Mucosa of descending colon (tissue), 3 donors: ENCODE results near the gene SUN3. TPM values are rescaled to one million over a fixed set of nuclear protein-coding genes. Genes with fewer than 3 reads are reported as not detected.
"Not testable (repeated sequence)": the region's sequence is repeated elsewhere in the genome, so short reads cannot be mapped to it uniquely, and the experiment has no call there.

Experiments used
- ATAC-seq: fragments of 200-7000 bp; cut with Tn5 transposase; one replicate; pipeline ENCODE4 v1.9.1; 2020; ENCODE audit warnings: mild to moderate bottlenecking, moderate library complexity
- DNase-seq, 3 donors: peaks; one replicate each; pipeline ENCODE4 v3.0.0-alpha.2; 2020
- H3K36me3 ChIP-seq: fragments of 200-600 bp; one replicate; pipeline ENCODE4 v1.8.0; 2021; ENCODE audit warnings: low read depth, mild to moderate bottlenecking
- H3K4me1 ChIP-seq: fragments of 200-600 bp; one replicate; pipeline ENCODE4 v1.8.0; 2021; ENCODE audit warnings: low read depth, mild to moderate bottlenecking
- H3K4me3 ChIP-seq: fragments of 200-600 bp; one replicate; pipeline ENCODE4 v1.8.0; 2021; ENCODE audit warnings: mild to moderate bottlenecking
- H3K9me3 ChIP-seq: fragments of 200-600 bp; one replicate; pipeline ENCODE4 v1.8.0; 2021; ENCODE audit warnings: mild to moderate bottlenecking
- intact Hi-C, 2 donors: fragments of 100-400 bp; cut with DNase I in 1 of 2; cut with micrococcal nuclease in 1 of 2; formaldehyde crosslinking; loops; one replicate each; pipeline versions ENCODE4 v1.11.0 to v1.11.1; 2022; cut with DNase I, micrococcal nuclease
- total RNA-seq, 3 donors: library from RNA; stranded (reverse); fragmentation: NEBNext Ultra II Directional in 2 of 3; extraction: Animal tissue kit (Norgen Biotek cat#: 25700) in 2 of 3; gene quantifications; one replicate each; pipeline versions ENCODE4 v1.2.1 to v1.2.4, GENCODE V29; 2021 to 2023
- TF ChIP-seq, protein P1 (sequence below): fragments of 200-600 bp; IDR thresholded peaks from one replicate; pipeline ENCODE4 v1.8.0; 2022; ENCODE audit warnings: antibody characterized with exemption, mild to moderate bottlenecking
- donor health status: DM: no; HTN: no; CAD: no; lungs with moderate emphysema.
- donor health status: DM: no; HTN: no; CAD: no.
- donor health status: DM: no; HTN: yes; CAD: no.

Gene SUN3
- total RNA-seq, 3 donors from 2014 or later: 0.31 TPM; not detected in 2

GRCh38 chr7:47943676-47944474 is 85.0 kb downstream of the SUN3 start:
- intact Hi-C loops: loop anchor here in 1 of 2 donors (2.0 kb wide), 1 partner anchor 167 kb away; no protein-coding TSS in a partner anchor
- Histone ChIP-seq H3K4me3 (no peak overlapping the region), H3K36me3 (no peaks in the 10 kb centered on the region), H3K4me1 (peaks cover 18% of the 10 kb centered on the region), H3K9me3 (no peaks in the 10 kb centered on the region)
- DNase-seq (no peak), ATAC-seq (no peak)
- TF ChIP-seq, protein P1, sequence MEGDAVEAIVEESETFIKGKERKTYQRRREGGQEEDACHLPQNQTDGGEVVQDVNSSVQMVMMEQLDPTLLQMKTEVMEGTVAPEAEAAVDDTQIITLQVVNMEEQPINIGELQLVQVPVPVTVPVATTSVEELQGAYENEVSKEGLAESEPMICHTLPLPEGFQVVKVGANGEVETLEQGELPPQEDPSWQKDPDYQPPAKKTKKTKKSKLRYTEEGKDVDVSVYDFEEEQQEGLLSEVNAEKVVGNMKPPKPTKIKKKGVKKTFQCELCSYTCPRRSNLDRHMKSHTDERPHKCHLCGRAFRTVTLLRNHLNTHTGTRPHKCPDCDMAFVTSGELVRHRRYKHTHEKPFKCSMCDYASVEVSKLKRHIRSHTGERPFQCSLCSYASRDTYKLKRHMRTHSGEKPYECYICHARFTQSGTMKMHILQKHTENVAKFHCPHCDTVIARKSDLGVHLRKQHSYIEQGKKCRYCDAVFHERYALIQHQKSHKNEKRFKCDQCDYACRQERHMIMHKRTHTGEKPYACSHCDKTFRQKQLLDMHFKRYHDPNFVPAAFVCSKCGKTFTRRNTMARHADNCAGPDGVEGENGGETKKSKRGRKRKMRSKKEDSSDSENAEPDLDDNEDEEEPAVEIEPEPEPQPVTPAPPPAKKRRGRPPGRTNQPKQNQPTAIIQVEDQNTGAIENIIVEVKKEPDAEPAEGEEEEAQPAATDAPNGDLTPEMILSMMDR: no peak

GRCh38 chr7:47942651-47943050 is 86.3 kb downstream of the SUN3 start:
- DNase-seq, H3K4me3 ChIP-seq, H3K9me3 ChIP-seq, H3K36me3 ChIP-seq, ATAC-seq, intact Hi-C loops: not testable (repeated sequence)
- H3K4me1 ChIP-seq: peaks cover 20% of the 10 kb centered on the region

GRCh38 chr7:47942132-47942531 is 86.8 kb downstream of the SUN3 start:
- intact Hi-C loops: no loop called here
- no peaks in the 10 kb centered on the region for H3K9me3 ChIP-seq
- no peaks in the 10 kb centered on the region for H3K36me3 ChIP-seq
- TF ChIP-seq, protein P1: no peak
- no peak overlapping the region for H3K4me3 ChIP-seq
- peaks cover 20% of the 10 kb centered on the region for H3K4me1 ChIP-seq
- DNase-seq (no peak), ATAC-seq (no peak)

GRCh38 chr7:47941136-47941844 is 87.6 kb downstream of the SUN3 start:
- TF ChIP-seq, protein P1: no peak
- Histone ChIP-seq H3K36me3 (no peaks in the 10 kb centered on the region), H3K4me3 (no peak overlapping the region), H3K9me3 (no peaks in the 10 kb centered on the region), H3K4me1 (peaks cover 20% of the 10 kb centered on the region)
- DNase-seq: no peak
- intact Hi-C loops: no loop called here
- ATAC-seq: no peak

DNA sequence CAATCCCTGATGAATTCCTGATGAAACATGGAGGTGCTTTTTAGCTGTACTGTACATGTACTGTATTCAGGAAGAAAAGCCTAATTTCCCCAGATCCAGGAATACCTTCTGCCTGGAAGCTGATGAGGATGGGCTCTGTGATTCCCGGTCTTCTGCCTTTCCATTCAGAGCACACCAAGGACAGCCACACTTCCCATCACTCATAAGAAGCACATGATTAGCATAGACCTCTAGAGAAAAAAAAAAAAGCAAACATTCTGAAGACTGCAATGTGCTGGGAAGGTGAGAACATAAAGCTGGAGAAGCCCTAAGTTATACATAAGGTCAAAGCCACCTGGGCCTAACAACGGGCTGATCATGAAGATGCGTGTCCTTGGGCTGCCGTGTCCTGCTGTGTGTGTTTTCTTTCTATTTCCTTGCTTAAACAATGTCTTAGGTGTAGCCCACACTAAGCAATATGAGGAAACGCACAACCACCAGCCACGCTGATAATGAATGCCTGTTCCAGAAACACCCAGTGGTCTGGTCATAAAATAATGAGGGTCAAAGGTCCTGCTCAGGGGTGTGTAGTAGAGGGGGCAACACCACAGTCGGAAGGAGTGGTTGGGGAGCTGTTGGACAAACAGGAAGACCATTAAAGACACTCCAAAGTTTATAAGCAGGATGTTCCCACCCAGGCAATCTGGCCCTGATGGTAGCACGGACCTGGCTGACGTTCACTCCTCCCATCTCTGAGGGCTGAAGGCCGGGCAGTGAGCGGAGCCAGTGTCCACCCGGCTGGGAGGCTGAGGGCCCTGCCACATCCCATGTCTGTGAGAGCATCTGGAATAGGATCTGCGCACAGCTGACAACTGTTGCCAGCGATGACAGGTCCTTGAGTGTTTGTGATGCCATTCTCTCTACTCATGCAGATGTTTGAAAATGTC is 88.6 kb downstream of the SUN3 start:
- peak; percentile 76 to 80 (median 79) for DNase-seq
- H3K9me3 ChIP-seq: no peaks in the 10 kb centered on the region
- H3K4me3 ChIP-seq: no peak overlapping the region
- TF ChIP-seq, protein P1: no peak
- H3K4me1 ChIP-seq: peaks cover 20% of the 10 kb centered on the region
- ATAC-seq: peak; percentile 91
- no peaks in the 10 kb centered on the region for H3K36me3 ChIP-seq
- intact Hi-C loops: no loop called here
